ENCODE measurements around the gene FAM107A.

Gene FAM107A

DNA sequence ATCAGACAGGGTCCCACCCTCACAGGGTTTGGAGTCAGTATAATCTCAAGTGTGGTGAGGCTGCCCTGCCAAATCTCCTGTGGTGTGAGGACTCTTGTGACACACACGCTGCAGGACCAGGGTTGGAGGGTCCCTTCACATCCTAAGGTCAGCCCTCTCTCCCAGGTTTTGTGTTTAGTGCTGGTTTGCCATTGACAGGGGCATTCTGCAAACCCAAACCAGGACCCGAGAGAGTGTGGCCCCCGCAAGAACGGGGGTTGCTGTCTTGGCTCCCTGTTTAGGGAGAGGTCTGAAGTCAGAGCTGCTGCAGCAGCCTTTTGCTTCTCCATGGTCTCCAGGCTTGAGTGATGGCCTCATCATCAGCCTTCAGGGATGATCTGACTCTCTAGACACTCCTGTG, 14.7 kb downstream of the FAM107A start:
- Histone ChIP-seq H3K27me3 (ENCODE audit: insufficient read depth, poor library complexity, severe bottlenecking) (no peaks in the 10 kb centered on the region), H3K27ac (replicated peaks) (no peak overlapping the region), H3K4me3 (replicated peaks; ENCODE audit: insufficient read depth, low read length) (no peak overlapping the region)
- TF ChIP-seq, protein P1, sequence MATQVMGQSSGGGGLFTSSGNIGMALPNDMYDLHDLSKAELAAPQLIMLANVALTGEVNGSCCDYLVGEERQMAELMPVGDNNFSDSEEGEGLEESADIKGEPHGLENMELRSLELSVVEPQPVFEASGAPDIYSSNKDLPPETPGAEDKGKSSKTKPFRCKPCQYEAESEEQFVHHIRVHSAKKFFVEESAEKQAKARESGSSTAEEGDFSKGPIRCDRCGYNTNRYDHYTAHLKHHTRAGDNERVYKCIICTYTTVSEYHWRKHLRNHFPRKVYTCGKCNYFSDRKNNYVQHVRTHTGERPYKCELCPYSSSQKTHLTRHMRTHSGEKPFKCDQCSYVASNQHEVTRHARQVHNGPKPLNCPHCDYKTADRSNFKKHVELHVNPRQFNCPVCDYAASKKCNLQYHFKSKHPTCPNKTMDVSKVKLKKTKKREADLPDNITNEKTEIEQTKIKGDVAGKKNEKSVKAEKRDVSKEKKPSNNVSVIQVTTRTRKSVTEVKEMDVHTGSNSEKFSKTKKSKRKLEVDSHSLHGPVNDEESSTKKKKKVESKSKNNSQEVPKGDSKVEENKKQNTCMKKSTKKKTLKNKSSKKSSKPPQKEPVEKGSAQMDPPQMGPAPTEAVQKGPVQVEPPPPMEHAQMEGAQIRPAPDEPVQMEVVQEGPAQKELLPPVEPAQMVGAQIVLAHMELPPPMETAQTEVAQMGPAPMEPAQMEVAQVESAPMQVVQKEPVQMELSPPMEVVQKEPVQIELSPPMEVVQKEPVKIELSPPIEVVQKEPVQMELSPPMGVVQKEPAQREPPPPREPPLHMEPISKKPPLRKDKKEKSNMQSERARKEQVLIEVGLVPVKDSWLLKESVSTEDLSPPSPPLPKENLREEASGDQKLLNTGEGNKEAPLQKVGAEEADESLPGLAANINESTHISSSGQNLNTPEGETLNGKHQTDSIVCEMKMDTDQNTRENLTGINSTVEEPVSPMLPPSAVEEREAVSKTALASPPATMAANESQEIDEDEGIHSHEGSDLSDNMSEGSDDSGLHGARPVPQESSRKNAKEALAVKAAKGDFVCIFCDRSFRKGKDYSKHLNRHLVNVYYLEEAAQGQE (IDR thresholded peaks at IDR 0.05; ENCODE audit: insufficient replicate concordance, low read depth): no peak
- TF ChIP-seq SPI1 (IDR thresholded peaks at IDR 0.05; ENCODE audit: borderline replicate concordance, low read depth) (no peak), GABPA (IDR thresholded peaks at IDR 0.05; ENCODE audit: low read depth) (no peak), POLR2AphosphoS5 (IDR thresholded peaks at IDR 0.05; ENCODE audit: low read depth) (no peak)
- TF ChIP-seq, protein P2, sequence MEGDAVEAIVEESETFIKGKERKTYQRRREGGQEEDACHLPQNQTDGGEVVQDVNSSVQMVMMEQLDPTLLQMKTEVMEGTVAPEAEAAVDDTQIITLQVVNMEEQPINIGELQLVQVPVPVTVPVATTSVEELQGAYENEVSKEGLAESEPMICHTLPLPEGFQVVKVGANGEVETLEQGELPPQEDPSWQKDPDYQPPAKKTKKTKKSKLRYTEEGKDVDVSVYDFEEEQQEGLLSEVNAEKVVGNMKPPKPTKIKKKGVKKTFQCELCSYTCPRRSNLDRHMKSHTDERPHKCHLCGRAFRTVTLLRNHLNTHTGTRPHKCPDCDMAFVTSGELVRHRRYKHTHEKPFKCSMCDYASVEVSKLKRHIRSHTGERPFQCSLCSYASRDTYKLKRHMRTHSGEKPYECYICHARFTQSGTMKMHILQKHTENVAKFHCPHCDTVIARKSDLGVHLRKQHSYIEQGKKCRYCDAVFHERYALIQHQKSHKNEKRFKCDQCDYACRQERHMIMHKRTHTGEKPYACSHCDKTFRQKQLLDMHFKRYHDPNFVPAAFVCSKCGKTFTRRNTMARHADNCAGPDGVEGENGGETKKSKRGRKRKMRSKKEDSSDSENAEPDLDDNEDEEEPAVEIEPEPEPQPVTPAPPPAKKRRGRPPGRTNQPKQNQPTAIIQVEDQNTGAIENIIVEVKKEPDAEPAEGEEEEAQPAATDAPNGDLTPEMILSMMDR (IDR thresholded peaks at IDR 0.05; ENCODE audit: insufficient read depth, low read length): no peak
- no peak for DNase-seq (ENCODE audit: low read depth in 1 of 2, low spot score in 1 of 2)

DNA sequence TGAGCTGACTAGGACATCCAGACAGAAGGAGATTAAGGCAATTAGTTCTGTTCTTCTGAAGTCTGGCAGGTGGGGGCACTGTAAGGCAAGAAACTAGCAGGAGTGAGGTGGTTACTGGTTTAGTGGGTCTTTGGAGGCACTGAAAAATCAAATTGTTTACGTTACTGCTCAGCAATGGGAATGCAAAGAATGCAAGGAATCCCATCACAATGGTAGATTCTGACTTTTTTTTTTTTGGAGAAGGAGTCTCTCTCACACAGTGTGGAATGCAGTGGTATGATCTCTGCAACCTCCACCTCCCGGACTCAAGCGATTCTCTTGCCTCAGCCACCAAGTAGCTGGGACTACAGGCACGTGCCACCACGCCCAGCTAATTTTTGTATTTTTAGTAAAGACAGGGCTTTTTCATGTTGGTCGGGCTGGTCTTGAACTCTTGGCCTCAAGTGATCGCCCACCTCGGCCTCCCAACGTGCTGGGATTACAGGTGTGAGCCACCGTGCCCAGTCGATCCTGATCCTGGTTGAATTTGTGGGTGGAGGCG, 16.4 kb downstream of the FAM107A start:
- TF ChIP-seq, protein P1 (IDR thresholded peaks at IDR 0.05; ENCODE audit: insufficient replicate concordance, low read depth): no peak
- no peak for TF ChIP-seq GABPA (IDR thresholded peaks at IDR 0.05; ENCODE audit: low read depth)
- TF ChIP-seq SPI1 (IDR thresholded peaks at IDR 0.05; ENCODE audit: borderline replicate concordance, low read depth): no peak
- no peak for TF ChIP-seq POLR2AphosphoS5 (IDR thresholded peaks at IDR 0.05; ENCODE audit: low read depth)
- TF ChIP-seq, protein P2 (IDR thresholded peaks at IDR 0.05; ENCODE audit: insufficient read depth, low read length): no peak
- DNase-seq (ENCODE audit: low read depth in 1 of 2, low spot score in 1 of 2): no peak
- no peak overlapping the region for H3K4me3 ChIP-seq (replicated peaks; ENCODE audit: insufficient read depth, low read length)
- H3K27ac ChIP-seq (replicated peaks): no peak overlapping the region
- no peaks in the 10 kb centered on the region for H3K27me3 ChIP-seq (ENCODE audit: insufficient read depth, poor library complexity, severe bottlenecking)

DNA sequence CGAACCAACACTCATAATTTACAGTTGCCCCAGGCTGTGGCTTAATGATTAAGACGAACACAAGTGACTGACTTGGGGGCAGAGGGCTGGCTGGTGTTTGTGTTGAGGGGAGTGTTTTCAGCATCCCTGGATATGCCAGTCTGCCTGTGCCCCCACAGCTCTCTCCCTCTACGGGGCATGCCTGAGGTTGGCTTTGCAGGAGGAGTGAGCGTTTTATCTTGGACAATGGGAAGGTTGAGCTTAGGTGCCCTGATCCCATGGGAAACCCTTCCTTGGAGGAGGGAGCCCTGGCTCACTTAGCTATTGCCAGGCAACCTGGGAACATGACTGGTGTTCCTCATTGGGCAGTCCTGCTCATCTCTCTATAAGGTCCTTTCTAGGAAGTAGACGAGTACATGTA, 17.6 kb downstream of the FAM107A start:
- H3K27ac ChIP-seq (replicated peaks): no peak overlapping the region
- TF ChIP-seq, protein P2 (IDR thresholded peaks at IDR 0.05; ENCODE audit: insufficient read depth, low read length): no peak
- TF ChIP-seq, protein P1 (IDR thresholded peaks at IDR 0.05; ENCODE audit: insufficient replicate concordance, low read depth): no peak
- TF ChIP-seq SPI1 (IDR thresholded peaks at IDR 0.05; ENCODE audit: borderline replicate concordance, low read depth) (no peak), GABPA (IDR thresholded peaks at IDR 0.05; ENCODE audit: low read depth) (no peak), POLR2AphosphoS5 (IDR thresholded peaks at IDR 0.05; ENCODE audit: low read depth) (no peak)
- no peak for DNase-seq (ENCODE audit: low read depth in 1 of 2, low spot score in 1 of 2)
- no peak overlapping the region for H3K4me3 ChIP-seq (replicated peaks; ENCODE audit: insufficient read depth, low read length)
- H3K27me3 ChIP-seq (ENCODE audit: insufficient read depth, poor library complexity, severe bottlenecking): no peaks in the 10 kb centered on the region
